ENCODE results near the gene PCP2.
A peak's percentile ranks its signal among the peaks of the same experiment; 100 is the strongest.

PCP2 gene

DNA sequence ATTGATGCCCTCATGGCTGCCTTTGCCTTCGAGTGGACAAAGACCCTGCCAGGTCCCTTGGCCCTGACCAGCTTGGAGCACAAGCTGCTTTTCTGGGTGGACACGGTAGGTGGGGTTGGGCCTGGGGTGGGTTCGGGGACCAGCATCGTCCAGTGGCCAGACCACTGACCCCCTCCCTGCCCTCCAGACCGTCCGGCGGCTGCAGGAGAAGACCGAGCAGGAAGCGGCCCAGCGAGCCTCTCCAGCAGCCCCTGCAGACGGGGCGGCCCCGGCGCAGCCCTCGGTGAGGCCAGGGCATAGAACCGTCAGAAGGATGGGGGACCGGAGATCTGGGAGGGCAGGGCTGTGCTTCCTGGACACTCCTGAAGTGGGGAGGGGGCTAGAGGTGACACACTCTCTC, 27.2 kb downstream of the PCP2 start:
- no peak for DNase-seq (ENCODE audit: low read depth)
- no peak overlapping the region for H3K4me3 ChIP-seq (ENCODE audit: low read depth, low read length)

DNA sequence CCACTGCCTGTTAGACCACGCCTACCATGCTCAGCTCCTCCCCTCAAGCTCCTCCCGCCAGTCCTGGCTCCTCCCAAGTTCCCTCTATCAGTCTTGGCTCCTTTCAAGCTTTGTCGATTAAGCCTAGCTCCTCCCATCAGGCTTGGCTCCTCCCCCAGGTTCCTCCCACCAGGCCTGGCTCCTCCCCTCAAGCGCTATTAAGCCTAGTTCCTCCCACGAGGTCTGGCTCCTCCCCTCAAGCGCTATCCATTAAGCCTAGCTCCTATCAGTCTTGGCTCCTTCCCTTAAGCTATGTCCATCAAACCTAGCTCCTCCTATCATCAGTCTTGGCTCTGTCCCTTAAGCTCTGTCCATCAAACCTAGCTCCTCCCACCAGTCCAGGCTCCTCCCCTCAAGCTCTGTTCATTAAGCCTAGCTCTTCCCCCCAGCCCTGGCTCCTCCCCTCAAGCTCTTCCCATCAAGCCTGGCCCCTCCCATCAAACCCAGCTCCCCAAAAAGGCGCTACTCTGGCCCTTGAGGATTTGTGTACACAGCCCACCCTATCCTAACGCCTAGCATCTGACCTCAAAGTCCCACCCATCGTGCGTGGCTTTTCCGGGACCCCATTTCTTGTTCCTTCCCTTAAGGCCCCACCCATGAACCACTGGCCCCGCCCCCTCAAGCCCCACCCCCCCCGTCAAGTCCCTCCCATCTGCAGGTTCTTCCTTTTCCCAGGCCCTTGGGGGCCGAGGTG, 27.9 kb downstream of the PCP2 start:
- H3K4me3 ChIP-seq (ENCODE audit: low read depth, low read length): no peak overlapping the region
- no peak for DNase-seq (ENCODE audit: low read depth)

GRCh38 chr19:7603919-7604318, 29.6 kb downstream of the PCP2 start:
- no peak overlapping the region for H3K4me3 ChIP-seq (ENCODE audit: low read depth, low read length)
- DNase-seq (ENCODE audit: low read depth): no peak

DNA sequence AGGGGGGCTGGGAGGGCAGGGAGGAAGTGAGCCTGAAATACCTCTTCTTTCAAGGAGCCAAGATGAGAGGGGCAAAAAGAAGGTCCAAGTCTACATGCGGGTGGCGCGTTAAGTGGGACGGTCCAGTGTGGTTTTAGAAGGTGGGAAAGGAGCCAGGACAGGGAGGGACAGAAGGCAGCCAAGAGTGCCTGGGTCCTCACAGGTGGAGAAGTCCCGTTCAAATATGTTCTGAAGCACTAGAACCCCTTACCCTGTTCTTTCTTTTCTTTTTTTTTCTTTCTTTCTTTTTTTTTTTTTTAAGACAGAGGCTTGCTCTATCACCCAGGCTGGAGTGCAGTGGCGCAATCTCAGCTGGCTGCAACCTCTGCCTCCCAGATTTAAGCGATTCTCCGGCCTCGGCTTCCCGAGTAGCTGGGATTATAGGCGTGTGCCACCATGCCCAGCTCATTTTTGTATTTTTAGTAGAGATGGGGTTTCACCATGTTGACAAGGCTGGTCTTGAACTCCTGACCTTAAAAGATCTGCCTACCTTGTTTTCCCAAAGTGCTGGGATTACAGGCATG, 30.5 kb downstream of the PCP2 start:
- H3K4me3 ChIP-seq (ENCODE audit: low read depth, low read length): no peak overlapping the region
- no peak for DNase-seq (ENCODE audit: low read depth)

DNA sequence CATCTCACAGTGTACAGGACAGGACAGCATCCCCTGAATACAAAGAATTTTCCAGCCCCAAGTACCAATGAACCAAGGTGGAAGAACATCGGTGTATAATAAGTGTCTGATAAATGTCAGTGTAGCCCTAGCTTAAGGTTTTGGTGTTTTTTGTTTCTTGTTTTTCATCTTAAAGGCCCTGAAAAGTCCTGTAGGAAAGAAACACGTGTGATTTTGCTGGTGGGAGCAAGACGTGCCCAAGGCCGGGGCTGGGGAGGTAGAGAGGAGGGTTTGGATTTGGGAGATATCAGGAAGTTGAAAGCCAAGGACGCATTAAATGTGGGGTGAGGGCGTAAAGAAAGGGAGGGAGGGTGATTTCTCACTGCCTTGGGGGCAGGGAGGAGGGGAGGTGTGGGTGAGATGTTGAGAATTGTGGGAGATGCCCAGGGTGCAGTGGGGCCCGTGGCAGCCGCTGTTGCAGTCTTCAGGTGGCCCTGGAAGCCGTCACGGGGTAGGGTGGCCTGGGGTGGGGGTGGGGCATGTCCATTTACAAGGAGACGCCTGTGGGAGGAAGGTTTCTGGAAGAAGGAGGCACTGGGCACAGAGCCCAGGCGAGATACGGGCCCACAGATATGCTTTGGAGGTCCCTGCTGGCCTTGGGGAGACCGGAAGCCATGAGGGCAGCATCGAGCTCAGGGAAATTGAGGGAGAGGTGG, 31.1 kb downstream of the PCP2 start:
- no peak for DNase-seq (ENCODE audit: low read depth)
- H3K4me3 ChIP-seq (ENCODE audit: low read depth, low read length): no peak overlapping the region

- no peak overlapping the region for H3K4me3 ChIP-seq (ENCODE audit: low read depth, low read length)
- DNase-seq (ENCODE audit: low read depth): no peak
Measured at GRCh38 chr19:7600721-7601120, 32.8 kb downstream of the PCP2 start.

- DNase-seq (ENCODE audit: low read depth): no peak
- no peak overlapping the region for H3K4me3 ChIP-seq (ENCODE audit: low read depth, low read length)
Measured at GRCh38 chr19:7598180-7598579, 35.3 kb downstream of the PCP2 start.

DNA sequence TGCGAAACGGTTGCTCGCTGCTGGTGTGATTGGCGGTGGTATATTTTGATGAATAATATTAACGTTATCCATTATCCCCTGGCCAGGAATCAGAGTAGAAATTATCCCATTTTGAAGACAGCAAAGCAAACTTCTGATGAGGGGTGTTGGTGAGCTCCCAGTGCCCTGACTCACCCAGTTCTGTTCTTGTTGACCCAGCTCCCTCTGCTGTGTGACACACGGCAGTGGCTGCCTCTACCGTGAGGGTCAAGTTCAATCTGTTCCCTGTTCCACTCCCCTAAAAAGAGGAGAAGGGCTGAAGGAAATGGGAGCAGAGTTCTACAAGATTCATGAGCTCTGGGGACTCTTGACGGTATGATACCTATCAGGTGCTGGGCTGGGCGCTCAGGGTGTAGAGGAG, 35.8 kb downstream of the PCP2 start:
- H3K4me3 ChIP-seq (ENCODE audit: low read depth, low read length): no peak overlapping the region
- no peak for DNase-seq (ENCODE audit: low read depth)

DNA sequence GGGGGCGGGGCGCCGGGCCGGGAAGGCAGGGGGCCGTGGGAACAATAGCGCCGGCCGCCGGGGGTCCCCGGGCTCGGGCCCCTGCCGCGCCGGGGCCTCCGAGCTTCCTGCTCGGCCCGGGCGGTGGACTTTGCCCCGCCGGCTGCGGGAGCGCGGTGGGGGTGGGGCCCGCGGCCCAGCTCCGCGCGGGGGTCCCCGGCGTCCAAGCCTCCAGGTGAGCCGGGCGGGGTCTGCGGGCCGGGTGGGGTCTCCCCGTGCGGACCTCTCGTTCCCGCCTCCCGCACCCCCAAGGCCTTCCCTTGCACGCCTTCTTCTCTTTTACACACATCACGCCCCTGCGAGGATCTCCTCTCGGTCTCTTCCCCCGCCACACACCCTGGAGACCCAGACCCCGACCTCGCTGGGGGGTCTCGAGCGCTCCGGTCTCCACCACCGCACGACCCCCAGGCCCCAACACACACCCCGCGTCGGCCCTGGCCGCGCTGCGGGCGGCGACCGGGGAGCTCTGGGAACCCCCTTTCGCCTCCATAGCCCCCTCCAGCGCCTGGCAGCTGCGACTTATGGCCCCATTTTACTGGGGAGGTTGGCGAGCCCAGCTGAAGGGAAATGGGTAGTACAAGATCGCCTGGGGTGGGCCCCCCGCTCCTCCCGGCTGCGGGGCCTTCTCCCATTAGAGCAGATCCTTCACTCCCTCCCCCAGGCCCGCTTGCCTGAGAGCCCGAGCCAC, 37.1 kb downstream of the PCP2 start:
- no peak overlapping the region for H3K4me3 ChIP-seq (ENCODE audit: low read depth, low read length)
- DNase-seq (ENCODE audit: low read depth): no peak

DNA sequence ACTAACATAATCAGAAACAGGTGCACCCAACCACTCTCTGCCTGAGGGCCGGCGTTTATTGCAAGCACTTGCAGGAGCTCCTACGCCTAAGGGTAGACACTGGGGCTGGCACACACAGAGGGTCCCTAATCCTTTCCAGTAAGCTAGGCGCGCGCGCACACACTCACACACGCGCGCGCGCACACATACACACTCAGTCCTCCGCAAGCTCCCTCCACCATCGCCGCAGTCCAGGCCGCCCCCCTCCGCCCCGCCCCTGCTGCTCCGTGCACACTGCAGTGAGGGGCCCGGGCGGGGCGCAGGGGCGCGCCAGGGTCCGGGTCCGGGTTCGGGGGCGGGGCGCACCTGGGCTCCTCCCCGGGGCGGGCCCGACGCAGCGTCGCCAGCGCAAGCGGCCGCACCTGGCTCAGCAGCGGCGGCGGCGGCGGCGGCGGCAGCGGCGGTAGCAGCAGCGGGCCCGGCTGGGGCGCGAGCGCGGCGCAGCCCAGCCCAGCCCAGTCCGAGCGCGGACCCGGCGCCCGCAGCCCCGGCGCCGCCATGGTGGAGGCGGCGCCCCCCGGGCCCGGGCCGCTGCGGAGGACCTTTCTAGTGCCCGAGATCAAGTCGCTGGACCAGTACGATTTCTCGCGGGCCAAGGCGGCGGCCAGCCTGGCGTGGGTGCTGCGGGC, 37.9 kb downstream of the PCP2 start, which contains the start of gene CAMSAP3:
TSS of gene CAMSAP3 (plus strand) at position 398 of the 668 bp plus-strand sequence. CDS start at position 538, 140 bp downstream.
- H3K4me3 ChIP-seq (ENCODE audit: low read depth, low read length): peak within 1 kb of the TSS; percentile 27
- no peak for DNase-seq (ENCODE audit: low read depth)

DNA sequence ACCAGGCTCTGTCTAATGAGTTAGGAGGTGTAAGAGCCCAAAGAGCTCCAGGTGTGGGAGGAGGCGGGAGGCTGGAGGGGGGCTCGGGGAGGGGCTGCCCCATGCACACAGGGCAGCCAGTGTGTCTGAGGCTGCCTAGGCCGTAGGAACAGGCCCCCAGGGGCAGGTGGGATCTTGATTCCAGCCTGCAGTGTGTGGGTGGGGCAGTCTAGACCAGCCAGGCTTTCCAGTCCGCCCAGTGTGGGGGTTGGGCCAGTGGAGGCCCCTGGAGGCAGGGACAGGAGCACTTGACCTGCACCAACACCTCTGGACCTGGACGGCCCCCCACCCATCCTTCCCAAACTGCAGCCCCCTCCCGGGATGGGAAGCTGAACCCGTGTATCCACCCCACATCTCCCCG, 43.3 kb downstream of the PCP2 start:
- no peak overlapping the region for H3K4me3 ChIP-seq (ENCODE audit: low read depth, low read length)
- DNase-seq (ENCODE audit: low read depth): no peak

DNA sequence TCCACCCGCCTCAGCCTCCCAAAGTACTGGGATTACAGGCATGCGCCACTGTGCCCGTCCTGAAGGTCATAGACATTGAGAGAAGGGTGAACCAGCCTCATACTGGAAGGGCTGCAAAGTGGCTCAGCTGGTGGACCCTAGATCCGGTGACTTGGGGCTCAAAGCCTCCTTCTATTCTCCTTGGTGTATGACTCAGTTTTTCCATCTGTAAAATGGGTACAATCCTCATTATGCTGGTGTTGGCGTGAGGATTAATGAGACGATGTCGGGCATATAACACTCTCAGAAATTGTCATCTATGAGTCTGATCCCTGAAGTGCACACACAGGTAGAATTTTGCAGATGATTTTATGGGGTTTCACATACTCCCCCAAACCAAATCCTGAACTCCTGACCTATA, 43.7 kb downstream of the PCP2 start:
- no peak overlapping the region for H3K4me3 ChIP-seq (ENCODE audit: low read depth, low read length)
- DNase-seq (ENCODE audit: low read depth): no peak

GRCh38 chr19:7582446-7582845, 51.1 kb downstream of the PCP2 start:
- no peak for DNase-seq (ENCODE audit: low read depth)
- no peak overlapping the region for H3K4me3 ChIP-seq (ENCODE audit: low read depth, low read length)
